Spleen (tissue), 11 donors: ENCODE results near the gene MXD1. TPM values are rescaled to one million over a fixed set of nuclear protein-coding genes. Genes with fewer than 3 reads are reported as not detected.
A peak's percentile ranks its signal among the peaks of the same experiment; 100 is the strongest.

Experiments
- DNase-seq: peaks from one replicate; pipeline ENCODE4 v3.0.0-alpha.2; 2020
- H3K27ac ChIP-seq, 8 donors: fragments of 200-600 bp; sonication (generic) in 7 of 8; 1 replicate in 4 of 8; 2 replicates in 4 of 8; pipeline versions ENCODE4 v1.5.0 to v1.8.0; 2016 to 2021; ENCODE audit warnings: inconsistent platforms in 4 of 8, mild to moderate bottlenecking in 4 of 8, moderate library complexity in 1 of 8
- H3K27me3 ChIP-seq, 7 donors: fragments of 200-600 bp; sonication (generic) in 6 of 7; replicated peaks in 1 of 7; 1 replicate in 4 of 7; 2 replicates in 3 of 7; pipeline versions ENCODE4 v1.5.0 to v1.8.0; 2016 to 2021; ENCODE audit warnings: inconsistent platforms in 3 of 7, mild to moderate bottlenecking in 1 of 7
- H3K36me3 ChIP-seq, 6 donors: fragments of 200-600 bp; sonication (generic) in 5 of 6; 1 replicate in 4 of 6; 2 replicates in 2 of 6; pipeline versions ENCODE4 v1.5.0 to v1.8.0; 2016 to 2021; ENCODE audit warnings: inconsistent platforms in 2 of 6
- H3K4me1 ChIP-seq, 6 donors: fragments of 200-600 bp; sonication (generic) in 5 of 6; 1 replicate in 3 of 6; 2 replicates in 3 of 6; pipeline versions ENCODE4 v1.5.0 to v1.8.0; 2016 to 2021; ENCODE audit warnings: inconsistent platforms in 3 of 6
- H3K4me3 ChIP-seq, 8 donors: fragments of 200-600 bp; sonication (generic) in 7 of 8; 1 replicate in 4 of 8; 2 replicates in 4 of 8; pipeline versions ENCODE4 v1.5.0 to v1.8.0; 2016 to 2021; ENCODE audit warnings: inconsistent platforms in 4 of 8, mild to moderate bottlenecking in 4 of 8, moderate library complexity in 2 of 8
- H3K9me3 ChIP-seq, 8 donors: fragments of 200-600 bp; sonication (generic) in 7 of 8; 1 replicate in 4 of 8; 2 replicates in 4 of 8; pipeline versions ENCODE4 v1.5.0 to v1.8.0; 2016 to 2021; ENCODE audit warnings: inconsistent platforms in 4 of 8
- CTCF ChIP-seq, 11 experiments: fragments of 200-600 bp in 7 of 11; fragments of 450-650 bp in 4 of 11; sonication (generic) in 4 of 11; IDR thresholded peaks in 8 of 11; conservative IDR thresholded peaks in 3 of 11; 1 replicate in 7 of 11; 2 replicates in 4 of 11; pipeline versions ENCODE4 v1.4.0 to v1.8.0; 2016 to 2021; ENCODE audit warnings: antibody characterized with exemption in 11 of 11, inconsistent platforms in 4 of 11, mild to moderate bottlenecking in 1 of 11
- POLR2A ChIP-seq, 3 donors: fragments of 450-650 bp; IDR thresholded peaks; one replicate each; pipeline ENCODE4 v1.5.1; 2017; ENCODE audit warnings: antibody characterized with exemption in 3 of 3, mild to moderate bottlenecking in 1 of 3
- POLR2AphosphoS5 ChIP-seq, 3 donors: sonication (generic); formaldehyde crosslinking; IDR thresholded peaks; one replicate each; pipeline ENCODE4 v1.5.1; 2017; ENCODE audit warnings: antibody characterized with exemption in 3 of 3
- WGBS, 5 donors: extraction: QIAGEN DNeasy Blood & Tissue Kit in 3 of 5; methylation state at CpG; one replicate each; pipeline versions ENCODE4 v1.1.5 to v1.1.7; 2013 to 2018; 5-methylcytosine and 5-hydroxymethylcytosine counted together
- intact Hi-C: fragments of 100-400 bp; cut with DNase I; formaldehyde crosslinking; loops from one replicate; pipeline ENCODE4 v1.15.0; 2023; ENCODE audit warnings: low total_unique reads
- polyA plus RNA-seq, 3 donors: library from polyadenylated mRNA; stranded (reverse); fragments of 200-250 nt; gene quantifications; one replicate each; pipeline ENCODE4 v1.2.1, GENCODE V29; 2013
- small RNA-seq, 4 donors: library from RNA; depleted of rRNA; stranded (forward); fragments of <200 nt; gene quantifications; one replicate each; pipeline ENCODE3, GENCODE V24; 2016
- total RNA-seq, 7 donors: library from RNA; depleted of rRNA in 3 of 7; stranded (reverse); fragments of >200 nt in 3 of 7; fragmentation: NEBNext Ultra II Directional in 4 of 7; extraction: Animal tissue kit (Norgen Biotek cat#: 25700) in 4 of 7; gene quantifications; one replicate each; pipeline versions ENCODE4 v1.1.0 to v1.2.1, GENCODE V29; 2016 to 2021
- donor health status: healthy with polysubstance abuse.
- donor health status: DM: no; HTN: no; CAD: no; lungs with moderate emphysema.
- donor health status: DM: no; HTN: no; CAD: no.
- donor health status: Bipolar disorder and iron deficiency.
- donor health status: healthy.
- donor health status: DM: no; HTN: no; CAD: no.
- donor health status: DM: yes; HTN: yes; CAD: no.

The MXD1 gene
- total and polyA plus RNA-seq, 10 donors: 2.7 to 241 (median 63.8) TPM

DNA sequence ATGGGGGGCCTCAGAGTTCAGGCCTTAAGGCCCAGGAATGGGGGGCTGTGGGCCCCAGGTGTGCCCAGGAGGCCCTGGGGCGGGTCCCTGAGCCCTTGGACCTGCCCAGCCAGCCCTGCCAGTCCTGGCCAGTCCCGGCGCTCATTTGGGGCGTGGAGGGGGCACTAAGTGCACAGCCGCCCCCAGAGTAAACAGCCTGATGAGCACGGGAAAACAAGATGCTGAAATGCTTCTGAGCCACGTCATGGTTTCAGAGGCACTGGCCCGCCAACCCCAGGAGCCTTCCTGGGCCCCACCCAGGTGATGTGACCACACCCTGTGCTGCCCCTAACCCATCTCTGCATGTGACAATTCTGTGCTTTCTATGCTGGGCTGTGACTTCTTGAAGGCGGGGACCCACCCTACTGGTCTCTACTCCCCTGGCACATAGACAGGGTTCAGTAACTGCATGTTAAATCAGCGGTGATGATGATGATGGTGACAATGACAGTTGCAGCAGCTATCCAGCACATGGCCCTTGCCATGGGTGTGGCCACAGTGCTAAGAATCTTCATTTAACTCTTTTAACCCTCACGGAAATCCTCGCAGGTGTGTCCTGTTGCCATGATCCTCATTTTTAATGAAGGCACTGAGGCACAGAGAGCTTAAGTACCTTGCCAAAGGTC lies 74.7 kb downstream of the MXD1 start:
- Histone ChIP-seq H3K9me3 (no peaks in the 10 kb centered on the region), H3K27me3 (no peaks in the 10 kb centered on the region), H3K36me3 (peaks cover 0 to 29% (median 4%) of the 10 kb centered on the region in 6 donors), H3K4me3 (no peak overlapping the region), H3K4me1 (peaks cover 0 to 11% (median 3%) of the 10 kb centered on the region in 6 donors), H3K27ac (no peak overlapping the region)
- TF ChIP-seq POLR2A (IDR thresholded peaks at IDR 0.05) (no peak), CTCF (IDR thresholded peaks at IDR 0.05 in 8 of 11, conservative IDR thresholded peaks at IDR 0.05 in 3 of 11) (no peak), POLR2AphosphoS5 (IDR thresholded peaks at IDR 0.05) (peak in 1 of 3 donors; percentile 15)
- peak; percentile 54 for DNase-seq
- intact Hi-C loops: no loop called here
- WGBS, 5 donors: 72 to 96% (median 90%) methylated on average over 10 to 12 of the region's 12 CpGs

Small RNA genes lying within 50 kb of the gene (small RNA-seq; reads per million reads assigned to genes)
- 0 reads per million in 4 donors for gene RPL23AP92

Other genes starting within 250 kb of the MXD1 start
- 10 to 100 TPM; 22.9 to 56.1 (median 50.0) TPM for gene ANXA4, start 173.0 kb upstream of the MXD1 start, total RNA-seq
- 10 to 100 TPM; 15.0 to 26.2 (median 20.1) TPM for gene ANXA4, start 173.0 kb upstream of the MXD1 start, polyA plus RNA-seq
- 10 to 100 TPM; 13.2 to 24.1 (median 19.8) TPM for gene GMCL1, start 85.4 kb upstream of the MXD1 start, total RNA-seq
- 1 to 10 TPM; 5.3 to 7.1 (median 7.1) TPM for gene GMCL1, start 85.4 kb upstream of the MXD1 start, polyA plus RNA-seq
- gene SNRNP27, start 21.2 kb upstream of the MXD1 start, total RNA-seq: 10 to 100 TPM; 34.9 to 62.9 (median 43.3) TPM
- gene SNRNP27, start 21.2 kb upstream of the MXD1 start, polyA plus RNA-seq: 10 to 100 TPM; 28.0 to 41.5 (median 39.8) TPM
- gene ASPRV1, start 46.5 kb downstream of the MXD1 start, total RNA-seq: 1 to 10 TPM; 2.7 to 5.3 (median 4.1) TPM
- 1 to 10 TPM; 1.2 to 2.0 (median 1.9) TPM for gene ASPRV1, start 46.5 kb downstream of the MXD1 start, polyA plus RNA-seq
- 100 to 1,000 TPM; 256 to 351 (median 301) TPM for gene PCBP1, start 172.4 kb downstream of the MXD1 start, total RNA-seq
- 100 to 1,000 TPM; 254 to 294 (median 278) TPM for gene PCBP1, start 172.4 kb downstream of the MXD1 start, polyA plus RNA-seq